ENCODE data around the gene RAB30.

RAB30 gene, protein sequence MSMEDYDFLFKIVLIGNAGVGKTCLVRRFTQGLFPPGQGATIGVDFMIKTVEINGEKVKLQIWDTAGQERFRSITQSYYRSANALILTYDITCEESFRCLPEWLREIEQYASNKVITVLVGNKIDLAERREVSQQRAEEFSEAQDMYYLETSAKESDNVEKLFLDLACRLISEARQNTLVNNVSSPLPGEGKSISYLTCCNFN

DNA sequence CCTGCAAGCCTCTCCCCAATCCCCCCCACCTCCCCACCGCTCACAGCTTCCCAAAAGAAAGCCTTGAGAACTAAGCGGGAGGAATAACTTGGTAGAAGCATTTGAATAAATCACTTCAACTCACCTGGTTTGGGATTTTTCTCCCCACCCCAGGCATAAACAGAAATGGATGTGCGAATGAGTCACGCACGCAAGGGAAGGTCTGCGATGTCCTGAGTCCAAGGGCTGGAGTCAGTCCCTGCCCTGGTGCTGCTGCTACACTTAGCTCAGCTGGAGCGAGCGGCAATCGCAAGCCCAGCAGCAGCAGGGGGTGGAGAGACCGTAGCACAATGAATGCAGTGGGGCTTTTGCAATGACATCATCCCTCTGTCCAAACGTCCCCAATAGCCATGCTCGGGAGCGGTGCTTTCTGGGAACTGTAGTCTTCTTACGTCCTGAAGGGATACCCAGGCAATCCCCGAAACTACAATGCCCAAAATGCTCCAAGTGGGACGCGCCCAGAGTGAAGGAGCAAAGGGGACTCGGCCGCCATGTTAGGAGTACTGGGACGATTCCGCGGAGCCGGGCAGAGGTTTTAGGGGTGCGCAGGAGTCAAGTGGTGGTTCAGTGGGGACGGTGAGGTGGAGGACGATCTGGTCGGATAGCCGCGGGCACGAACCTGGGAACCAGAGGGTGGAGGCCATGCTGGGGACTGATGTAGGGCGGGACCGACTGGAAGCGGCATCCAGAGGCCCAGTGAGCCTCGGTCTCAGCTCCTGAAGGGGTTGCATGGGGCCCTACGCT, at the start of gene RAB30:
Gene RAB30, minus strand, starts transcription at position 331 of the 783 bp plus-strand sequence. CDS start 74,581 bp downstream, outside the sequence.
- peak; percentile 98 for DNase-seq (ENCODE audit: low spot score)

DNA sequence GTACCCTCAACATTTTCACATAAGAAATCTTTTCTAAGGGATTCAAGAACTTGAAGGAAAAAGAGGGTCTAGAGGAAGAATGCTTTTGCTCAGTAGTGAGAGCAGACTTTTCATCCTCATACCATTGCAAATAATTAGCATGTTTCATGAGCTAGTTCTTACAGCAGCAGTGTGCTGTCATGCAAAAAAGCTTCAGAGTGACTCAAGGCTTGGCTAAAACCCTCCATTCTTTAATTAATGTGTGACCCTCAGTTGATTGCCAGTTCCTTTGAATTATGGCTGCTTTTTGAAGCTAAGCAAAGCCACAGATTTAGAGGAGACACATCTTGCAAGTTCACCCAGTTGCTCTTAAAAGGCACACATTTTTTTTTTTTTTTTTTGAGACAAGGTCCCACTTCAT, 48.6 kb upstream of the RAB30 start:
- DNase-seq (ENCODE audit: low spot score): no peak

DNA sequence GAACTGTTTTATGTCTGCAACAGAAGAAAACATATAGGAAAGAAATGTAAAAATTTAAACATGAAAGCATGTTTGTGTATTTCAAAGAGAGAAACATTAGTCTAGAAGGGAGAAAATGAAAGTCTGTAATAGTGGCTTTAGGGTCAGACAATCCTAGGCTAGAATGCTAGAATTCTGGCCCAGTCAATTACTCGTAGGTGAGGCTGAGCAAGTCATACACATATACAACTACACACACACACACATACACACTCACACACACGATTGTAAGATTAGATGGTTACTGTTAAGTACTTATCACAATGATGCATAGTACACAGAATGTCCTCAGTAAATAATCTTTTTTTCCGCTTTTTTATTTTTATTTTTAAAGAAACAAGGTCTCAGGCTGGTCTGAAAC, 47.5 kb upstream of the RAB30 start:
- no peak for DNase-seq (ENCODE audit: low spot score)

DNA sequence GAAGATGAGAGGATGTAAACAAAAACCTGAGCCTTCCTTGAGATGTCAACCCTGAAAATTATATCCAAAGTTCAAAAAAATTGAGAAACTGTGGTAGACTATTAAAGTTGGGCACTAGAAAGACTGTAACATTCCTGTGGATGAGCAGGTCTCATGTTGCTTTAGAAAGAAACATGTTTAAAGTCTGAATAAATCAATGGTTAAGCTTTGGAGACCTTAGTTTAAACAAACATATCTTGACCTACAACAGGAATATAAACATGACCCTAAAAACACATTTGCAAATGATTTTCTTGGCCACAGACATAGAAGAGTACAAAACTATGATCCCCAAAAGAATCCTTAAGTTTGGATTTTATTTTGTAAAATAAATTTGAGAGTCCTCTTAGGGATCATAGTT, 47.1 kb upstream of the RAB30 start:
- DNase-seq (ENCODE audit: low spot score): no peak

DNA sequence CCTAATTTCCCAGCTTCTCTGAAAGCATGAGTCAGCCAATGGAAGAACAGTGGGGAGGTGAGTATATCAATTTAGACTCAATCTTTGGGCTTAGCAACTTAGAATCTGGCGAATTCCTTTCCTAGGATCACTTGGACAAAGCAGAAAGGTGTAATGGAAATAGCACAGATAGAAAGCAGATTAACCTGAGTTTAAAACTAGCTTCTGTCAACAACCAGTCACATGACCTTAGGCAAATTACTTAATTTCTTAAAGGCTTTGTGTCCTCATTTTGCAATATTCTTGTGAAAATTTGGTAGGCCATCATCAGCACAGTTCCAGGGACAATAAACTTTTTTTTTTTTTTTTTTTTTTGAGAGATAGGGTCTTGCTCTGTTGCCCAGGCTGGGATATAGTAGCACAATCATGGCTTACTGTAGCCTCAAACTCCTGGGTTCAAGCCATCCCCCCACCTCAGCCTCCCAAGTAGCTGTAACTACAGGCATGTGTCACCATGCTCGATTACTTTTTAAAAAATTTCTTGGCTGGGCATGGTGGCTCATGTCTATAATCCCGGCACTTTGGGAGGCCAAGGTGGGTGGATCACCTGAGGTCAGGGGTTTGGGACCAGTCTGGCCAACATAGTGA, 44.4 kb upstream of the RAB30 start:
- DNase-seq (ENCODE audit: low spot score): no peak

DNA sequence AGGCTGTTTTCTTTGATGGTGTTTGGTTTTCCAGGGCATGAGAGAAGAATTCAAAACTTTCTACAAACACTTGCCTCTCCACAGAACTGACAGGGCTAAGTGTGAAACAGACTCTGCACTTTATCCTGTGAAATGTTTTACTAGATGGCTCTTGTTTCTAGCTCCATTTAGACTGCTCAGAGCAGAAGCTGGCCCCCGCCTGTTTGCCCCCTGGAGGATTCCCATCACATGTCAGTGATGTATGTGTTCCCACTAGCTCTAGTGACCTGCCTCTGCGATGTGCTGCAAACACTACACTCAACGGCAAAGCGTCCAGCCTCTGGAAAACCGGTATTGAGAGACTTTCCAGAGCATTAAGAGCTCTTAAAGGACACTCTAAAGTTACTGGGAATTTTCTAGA, 43.9 kb upstream of the RAB30 start:
- no peak for DNase-seq (ENCODE audit: low spot score)

DNA sequence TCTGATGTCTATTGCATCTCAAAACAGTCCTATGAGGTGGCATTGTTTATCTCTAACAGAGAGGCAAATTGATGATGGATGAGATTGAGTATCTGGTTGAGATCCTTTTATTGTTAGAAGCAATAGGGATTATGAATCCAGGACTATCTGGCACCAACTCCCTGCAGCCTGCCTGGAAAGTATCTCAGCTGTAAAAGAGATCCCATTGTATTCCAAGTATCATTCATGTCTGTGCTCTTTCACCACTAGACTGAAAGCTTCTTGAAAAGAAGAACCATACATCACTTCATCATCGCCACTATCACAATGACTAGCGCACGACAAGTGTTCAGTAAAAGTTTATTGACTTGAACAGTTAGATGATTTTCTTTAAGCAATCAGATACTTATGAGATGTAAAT, 43.3 kb upstream of the RAB30 start:
- no peak for DNase-seq (ENCODE audit: low spot score)

DNA sequence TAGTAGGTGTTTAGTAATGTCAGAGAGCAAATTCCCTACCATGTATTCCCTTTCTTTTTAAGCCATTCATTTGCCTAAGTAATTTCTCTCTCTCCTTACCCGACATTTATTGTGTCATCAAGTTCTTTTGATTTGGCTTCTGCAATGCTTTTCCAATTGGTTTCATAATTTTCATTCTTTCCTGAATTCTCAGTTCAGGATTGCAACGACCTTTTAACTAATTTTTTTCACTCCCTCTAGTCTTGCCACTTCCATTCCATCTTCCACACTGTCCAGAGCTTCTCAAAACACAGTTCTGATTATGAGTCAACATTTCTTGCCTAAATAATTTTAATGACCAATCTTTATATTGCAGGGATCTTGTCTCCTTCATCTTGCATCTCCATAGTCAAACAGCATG, 41.2 kb upstream of the RAB30 start:
- no peak for DNase-seq (ENCODE audit: low spot score)

DNA sequence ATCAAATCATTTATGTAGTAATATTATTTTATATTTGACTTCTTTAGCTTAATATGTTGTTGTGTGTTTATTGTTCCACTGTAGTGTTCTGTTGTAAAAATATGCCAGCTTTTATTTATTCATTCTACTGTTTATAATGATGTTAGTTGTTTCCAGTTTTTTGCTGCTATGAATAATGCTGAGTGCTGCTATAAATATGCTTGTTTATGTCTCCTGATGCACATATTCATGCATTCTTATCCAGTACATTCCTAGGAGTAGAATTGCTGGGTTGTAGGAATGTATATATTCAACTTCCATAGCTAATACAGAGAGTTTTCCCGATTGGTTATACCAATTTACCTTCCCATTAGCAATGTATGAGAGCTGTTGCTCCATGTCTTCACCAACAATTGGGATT, 33.5 kb upstream of the RAB30 start:
- no peak for DNase-seq (ENCODE audit: low spot score)

DNA sequence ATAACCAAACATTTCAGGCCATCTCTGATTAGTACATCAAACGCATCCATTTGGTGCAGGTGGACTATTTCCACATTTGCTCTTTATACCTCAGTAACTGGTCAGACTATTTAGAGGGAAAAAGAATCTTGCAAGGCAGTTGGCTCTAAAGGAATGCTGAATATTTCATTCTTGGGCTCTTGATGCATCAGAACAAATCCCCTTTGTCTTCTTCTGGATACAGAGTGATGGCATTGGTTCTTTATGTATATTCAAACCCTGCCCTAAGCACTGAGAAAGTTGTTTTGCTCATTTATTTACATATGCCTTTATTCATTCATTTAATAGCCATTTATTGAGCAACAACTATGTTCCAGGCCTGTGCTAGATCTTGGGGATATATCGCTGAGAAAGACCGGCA, 31.1 kb upstream of the RAB30 start:
- no peak for DNase-seq (ENCODE audit: low spot score)

DNA sequence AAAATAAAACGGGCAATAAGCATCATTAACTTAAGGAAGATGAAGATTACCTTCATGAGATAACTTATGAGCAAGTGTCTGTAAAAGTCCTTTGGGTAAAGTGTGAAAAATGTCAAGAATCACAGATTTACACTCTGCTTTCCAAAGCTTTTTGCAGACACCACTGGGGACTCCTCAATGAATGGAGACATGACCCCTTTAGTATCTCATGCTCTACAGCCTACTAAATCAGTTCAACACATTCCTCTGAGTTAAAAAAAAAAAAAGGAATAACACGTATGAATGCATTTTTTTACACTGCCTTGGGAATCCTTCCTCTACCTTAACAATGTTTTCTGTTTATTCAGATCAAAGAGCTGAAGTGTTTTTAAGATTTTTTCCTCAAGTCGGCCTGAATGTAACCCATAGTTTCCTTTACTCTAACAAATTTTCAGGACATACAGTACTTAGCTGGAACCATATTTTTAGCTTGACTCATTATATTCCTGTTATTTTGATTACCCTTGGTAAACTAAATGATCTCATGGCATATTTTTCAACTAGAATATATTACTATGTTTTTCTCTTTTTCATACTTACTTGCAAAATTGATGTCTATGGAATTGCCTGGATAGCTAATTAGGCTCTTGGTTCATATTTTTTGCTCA, 25.9 kb upstream of the RAB30 start:
- DNase-seq (ENCODE audit: low spot score): no peak

DNA sequence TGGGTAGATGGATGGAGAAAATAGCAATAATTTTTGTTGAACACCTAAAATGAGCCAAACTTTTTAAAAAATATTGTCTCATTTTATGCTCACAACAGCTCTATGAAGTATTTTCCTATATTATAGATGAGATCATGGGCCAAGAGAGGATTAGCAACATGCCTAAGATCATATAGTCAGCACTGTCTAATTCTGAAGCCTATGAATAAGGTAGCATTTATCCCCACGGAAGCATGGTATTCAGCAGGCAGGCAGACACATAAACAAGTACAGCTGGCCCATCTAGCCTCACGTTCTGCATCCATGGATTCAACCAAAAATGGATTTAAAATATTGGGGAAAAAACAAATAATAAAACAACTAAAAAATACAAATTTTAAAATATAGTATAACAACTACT, 21.9 kb upstream of the RAB30 start:
- no peak for DNase-seq (ENCODE audit: low spot score)

DNA sequence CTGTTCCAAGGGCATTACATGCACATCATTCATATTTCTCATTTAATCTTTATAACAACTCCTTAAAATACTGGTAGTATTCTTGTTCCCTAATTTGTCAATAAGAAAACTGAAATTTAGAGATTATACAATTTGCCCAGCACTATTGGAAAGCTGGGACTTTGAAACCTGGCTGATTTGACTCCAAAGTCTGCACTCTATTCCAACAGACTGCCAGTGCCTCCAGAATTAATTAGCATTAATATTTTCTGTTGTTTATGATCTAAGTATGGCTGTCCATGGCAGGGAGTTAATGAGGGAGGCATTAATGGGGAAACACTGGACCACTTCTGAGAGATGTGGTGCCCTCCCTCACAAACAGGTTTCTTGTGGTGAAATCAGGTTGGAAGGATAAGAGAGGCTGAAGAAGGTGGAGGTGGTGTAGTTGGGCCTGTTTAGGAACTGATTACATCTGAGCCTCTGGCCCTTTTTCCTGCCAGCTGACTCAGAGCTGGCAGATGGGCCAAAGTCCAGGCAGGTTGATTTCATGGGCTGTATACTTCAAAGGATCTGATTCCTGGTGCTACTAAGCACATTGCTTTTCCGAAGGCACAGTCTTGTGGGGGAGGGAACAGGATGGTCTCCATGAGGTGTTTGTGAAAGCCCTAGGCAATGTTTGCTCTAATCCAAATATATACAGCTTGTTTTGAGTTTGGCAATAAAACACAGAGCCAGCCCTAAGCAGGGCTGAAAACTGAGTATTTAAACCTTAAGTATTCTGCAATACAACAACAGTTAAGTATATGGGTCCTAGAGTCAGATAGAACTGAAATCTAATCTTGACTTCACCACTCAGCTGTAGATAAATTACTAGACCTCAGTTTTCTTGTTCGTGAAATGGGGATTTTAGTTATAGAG, 21.0 kb upstream of the RAB30 start:
- no peak for DNase-seq (ENCODE audit: low spot score)

DNA sequence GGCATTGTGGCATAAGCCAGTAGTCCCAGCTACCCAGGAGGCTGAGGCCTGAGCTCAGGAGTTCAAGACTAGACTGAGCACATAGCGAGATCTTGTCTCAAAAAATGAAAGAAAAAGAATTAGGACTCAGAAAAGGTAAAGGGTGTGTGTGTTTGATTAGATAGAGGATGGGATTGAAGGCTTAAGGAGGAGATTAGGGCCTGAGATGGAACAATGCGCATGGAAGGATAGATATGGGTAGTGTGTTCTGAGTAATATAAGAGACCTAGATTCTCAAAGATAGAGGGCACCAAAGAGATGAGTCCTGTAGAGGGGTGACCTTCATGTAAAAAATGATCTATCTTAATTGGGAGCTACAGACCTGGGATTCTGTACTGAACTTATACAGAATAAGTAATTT, 17.3 kb upstream of the RAB30 start:
- no peak for DNase-seq (ENCODE audit: low spot score)

DNA sequence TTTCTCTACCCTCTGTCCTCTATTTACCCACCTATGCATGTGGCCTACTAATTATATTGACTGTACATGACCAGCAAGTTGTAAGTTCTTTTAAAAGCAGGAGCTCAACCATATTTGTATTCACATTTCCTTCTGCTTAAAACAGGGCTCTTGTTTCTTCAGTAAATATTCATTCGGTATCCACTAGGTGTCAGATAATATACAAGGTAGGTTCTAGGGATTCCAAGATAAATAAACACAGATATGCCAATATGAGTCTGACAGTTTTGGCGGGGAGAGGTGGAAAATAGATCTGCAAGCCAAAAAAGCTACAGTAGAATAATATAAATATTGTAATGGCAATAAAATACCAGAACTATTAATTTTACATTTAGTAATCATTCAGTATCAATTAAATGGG, 15.3 kb upstream of the RAB30 start:
- no peak for DNase-seq (ENCODE audit: low spot score)

DNA sequence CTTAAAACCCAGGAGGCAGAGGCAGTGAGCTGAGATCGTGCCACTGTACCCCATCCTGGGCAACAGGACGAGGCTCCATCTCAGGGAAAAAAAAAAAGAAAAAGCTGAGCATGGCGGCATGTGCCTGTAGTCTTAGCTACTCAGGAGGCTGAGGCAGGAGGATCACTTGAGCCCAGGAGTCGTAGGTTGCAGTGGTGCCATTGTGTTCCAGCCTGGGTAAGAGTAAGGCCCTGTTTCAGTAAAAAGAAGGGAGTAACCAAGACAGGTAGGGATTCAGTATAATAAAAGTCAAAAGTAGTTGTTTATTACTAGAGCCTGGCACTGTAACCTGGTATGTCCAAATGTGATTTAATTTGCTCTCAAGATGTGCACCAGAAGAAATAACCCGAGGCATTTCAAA, 8.1 kb upstream of the RAB30 start:
- DNase-seq (ENCODE audit: low spot score): no peak

DNA sequence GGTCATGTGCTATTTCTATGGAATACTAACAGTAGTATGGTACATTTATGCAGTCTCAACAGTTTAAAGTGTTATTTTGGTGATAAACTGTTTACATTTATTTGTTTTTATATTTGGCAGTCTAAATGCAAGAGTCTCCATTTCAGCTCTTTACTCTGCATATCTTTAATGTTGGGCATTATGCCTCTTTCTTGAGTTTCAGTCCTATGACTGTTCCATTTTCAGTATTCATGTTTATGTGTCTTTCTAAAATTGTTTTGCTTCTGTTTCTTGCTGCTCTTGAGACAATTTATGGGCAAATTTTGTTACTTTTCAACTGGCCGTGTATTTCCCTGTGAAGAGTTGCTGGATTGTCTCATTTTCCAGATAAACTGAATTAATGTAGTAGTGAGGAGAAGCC, 6.6 kb upstream of the RAB30 start:
- DNase-seq (ENCODE audit: low spot score): no peak

DNA sequence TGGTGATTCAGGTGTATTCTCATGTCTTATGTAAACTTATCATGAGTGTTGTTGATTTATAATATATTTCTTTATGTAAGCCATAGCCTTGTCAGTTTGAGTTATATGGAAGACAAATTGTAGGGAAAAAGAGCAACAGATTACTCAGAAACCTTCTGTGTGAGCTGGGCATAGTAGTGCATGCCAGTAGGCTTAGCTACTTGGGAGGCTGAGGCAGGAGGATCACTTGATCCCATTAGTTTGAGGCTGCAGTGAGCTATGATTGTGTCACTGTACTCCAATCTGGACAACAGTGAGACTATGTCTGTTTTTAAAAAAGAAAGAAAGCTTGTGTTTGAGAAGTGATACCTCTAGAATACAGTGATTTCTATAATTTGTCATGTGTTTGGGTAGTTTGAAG, 2.2 kb upstream of the RAB30 start:
- DNase-seq (ENCODE audit: low spot score): no peak

DNA sequence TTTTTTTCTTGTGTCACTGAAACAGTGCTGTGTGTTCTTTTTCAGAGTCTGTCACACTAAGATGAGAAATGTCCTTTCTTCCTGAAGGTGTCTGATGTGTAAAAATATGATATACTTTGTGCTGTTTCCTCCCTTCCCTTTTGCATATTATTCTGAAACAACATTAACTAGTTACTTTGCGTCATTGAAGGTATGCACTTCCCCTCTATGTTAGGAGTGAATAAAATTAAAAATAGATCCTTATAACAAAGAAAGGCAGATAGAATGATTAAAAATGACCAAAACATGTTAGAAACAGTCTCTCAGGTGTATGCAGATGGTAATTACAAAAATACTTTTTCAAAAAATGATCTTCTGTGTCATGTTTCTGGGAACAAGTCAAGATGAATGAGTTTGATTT, 1.6 kb upstream of the RAB30 start:
- DNase-seq (ENCODE audit: low spot score): no peak

DNA sequence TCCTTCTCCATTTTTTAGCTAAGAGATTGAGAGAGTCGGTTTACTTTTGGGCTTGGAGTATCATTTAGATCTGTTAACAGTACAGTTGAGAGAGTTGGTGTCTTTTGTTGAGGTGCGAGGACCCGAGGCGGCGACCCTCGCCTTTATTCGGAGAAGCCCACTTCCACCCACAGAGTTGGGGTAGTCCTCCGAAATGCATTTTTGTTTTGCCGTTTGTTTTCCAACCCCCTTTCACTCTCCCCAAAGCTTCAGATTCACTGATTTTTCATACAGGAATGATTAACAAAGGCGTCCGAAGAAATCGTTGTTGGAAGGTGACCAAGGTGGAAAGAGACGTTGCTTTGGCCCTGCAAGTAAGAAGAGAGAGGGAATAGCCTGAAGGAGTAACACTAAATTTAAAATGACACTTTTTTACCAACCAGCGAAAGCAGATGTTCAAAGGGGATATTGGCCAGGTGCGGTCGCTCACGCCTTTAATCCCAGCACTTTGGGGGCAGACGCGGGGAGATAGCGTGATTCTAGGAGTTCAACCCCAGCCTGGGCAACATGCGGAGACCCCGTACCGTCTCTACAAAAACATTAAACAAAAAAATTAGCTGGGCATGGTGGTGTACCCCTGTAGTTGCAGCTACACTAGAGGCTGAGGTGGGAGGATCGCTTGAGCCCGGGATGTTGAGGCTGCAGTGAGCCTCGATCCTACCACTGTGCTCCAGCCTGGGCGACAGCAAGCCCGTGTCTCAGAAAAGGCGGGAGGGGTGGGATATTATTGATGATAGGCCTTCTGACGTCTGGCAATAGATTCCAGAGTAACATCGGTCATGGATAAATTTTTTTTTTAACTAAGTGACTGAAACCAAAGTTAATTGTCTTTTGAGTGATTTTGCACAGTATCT, 899 bp upstream of the RAB30 start:
- no peak for DNase-seq (ENCODE audit: low spot score)
